ENCODE data around the gene LZTS2.
A peak's percentile ranks its signal among the peaks of the same experiment; 100 is the strongest.

The LZTS2 gene

DNA sequence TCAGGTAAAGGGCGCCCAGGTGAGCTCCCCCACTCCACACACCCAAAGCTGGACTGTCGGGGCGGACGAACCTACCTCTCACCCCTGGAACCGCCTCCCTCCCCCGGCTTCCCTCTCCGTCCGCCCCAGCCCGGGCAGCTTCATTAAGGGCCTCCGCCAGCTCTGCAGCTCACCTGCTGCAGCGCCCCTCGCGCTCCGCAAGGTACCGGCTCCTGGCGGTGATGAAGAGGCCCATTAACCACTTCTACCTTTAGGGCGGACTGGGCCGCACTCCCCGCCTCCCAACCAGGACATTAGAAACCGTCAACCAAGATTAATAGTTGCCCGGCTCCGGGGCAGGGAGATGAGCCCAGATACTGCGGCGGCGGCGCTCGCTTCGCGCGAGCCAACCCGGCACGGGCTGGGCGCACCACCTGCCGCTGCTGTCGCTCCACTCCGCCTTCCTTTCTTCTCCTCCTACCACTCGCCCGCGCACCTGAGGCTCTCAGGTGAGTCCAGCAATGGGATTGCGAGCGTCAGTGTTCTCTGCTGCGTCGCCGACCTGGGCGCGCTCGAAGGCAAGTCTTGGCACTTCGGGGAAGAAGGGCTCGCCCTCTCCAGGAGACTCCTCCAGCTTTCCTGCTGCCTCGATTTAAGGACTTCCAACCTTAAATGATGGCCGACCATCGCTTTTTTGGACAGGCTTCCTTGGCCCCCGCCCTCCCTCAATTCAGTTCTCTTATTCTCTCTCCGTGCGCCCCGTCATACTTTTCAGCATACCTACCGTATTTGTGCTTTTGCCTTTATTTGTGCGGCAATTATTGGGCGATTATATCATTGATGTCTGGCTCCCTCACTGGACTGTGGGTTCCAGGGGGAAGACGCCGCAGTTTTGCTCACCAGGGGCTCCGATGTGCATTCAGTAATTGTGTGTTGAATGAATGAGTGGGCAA, 48.6 kb downstream of the LZTS2 start:
- peak overlapping the region; percentile 13 for H3K4me3 ChIP-seq (ENCODE audit: low read depth, low read length)

DNA sequence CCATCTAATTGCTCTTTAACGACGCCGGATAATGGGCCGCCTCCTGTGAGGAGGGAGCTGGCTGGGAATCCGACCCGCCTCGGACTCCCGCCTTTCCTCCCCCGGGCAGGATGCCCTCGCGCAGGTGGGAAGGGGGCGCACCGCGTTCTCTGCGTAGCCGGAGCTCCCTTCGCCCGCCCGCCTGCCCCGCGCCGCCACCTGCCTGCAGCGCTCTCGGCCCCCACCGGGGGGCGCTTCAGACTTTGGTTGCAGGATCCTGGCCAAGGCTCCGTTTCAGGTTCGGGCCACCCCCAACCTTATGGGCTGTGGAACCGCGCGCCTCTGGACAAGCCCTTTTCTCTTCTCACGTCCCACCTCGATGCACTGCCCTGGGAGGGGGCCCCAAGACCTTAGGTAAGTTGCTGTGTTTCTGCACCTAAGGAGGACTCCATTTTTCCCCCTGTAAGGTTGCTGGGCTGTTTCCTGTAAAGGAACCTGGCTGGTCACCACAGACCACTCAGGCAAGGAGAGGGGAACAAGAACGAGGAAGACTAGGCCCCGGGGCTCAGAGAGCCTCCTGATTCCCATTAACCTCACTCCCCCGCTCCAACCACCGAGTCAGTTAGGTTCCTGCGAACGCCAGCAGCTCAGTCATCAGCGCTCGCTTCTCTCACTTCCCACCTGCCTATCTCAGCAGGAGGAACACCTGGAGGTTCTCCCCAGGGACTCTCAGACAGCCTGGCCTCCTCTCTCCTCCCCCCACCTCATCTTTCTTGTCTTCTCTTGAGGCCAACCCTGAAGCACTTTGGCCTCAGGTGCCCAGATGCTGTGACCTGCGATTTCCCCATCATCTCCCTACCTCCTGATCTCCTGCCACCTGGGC, 50.8 kb downstream of the LZTS2 start:
- H3K4me3 ChIP-seq (ENCODE audit: low read depth, low read length), result no peak overlapping the region

DNA sequence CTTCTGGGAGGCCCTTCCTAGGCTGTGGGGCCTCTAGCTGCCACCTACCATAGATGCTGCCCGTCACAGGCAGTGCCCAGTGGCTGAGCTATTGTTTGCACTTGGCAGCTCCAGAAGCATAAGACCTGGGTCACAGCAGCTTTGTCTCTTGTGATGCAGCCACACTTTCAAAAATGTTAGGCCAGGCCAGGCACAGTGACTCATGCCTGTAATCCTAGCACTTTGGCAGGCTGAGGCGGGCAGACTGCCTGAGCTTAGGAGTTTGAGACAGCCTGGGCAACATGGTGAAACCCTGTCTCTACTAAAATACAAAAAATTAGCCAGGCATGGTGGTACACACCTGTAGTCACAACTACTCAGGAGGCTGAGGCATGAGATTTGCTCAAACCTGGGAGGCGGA, 52.7 kb downstream of the LZTS2 start:
- H3K4me3 ChIP-seq (ENCODE audit: low read depth, low read length), result no peak overlapping the region

DNA sequence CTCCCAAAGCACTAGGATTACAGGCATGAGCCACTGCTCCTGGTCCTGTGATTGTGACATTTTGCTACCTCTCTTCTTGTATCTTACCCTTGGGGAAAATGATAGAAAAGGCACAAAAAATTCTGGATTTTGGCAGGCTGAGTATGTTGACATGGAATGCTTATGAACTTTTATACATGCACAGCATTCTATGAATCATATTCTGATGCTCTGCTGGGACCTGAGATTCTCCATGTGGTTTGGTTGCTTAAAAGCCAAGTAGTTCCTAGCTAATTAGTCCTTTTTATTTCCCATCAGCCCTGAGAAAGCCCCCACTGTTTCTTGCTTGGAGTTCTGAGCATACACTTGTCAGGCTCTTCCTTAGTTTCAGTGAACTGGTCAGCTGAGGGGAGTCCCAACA, 53.9 kb downstream of the LZTS2 start:
- H3K4me3 ChIP-seq (ENCODE audit: low read depth, low read length), result no peak overlapping the region

DNA sequence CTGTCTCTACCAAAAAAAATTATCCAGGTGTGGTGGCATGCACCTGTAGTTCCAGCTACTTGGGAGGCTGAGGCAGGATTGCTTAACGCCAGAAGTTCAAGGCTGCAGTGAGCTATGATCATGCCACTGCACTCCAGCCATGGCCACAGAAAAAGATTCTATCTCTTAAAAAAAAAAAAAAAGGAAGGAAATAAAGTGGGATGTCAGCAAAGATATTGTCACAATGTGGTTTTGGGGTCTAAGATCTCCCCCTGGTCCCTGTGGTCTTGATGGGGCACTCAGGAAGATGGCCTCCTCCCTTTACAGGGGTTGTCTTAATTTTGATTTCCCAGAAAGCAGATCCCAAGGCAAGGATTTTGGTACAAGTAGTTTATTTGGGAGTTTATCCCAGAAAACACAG, 54.7 kb downstream of the LZTS2 start:
- no peak overlapping the region for H3K4me3 ChIP-seq (ENCODE audit: low read depth, low read length)

DNA sequence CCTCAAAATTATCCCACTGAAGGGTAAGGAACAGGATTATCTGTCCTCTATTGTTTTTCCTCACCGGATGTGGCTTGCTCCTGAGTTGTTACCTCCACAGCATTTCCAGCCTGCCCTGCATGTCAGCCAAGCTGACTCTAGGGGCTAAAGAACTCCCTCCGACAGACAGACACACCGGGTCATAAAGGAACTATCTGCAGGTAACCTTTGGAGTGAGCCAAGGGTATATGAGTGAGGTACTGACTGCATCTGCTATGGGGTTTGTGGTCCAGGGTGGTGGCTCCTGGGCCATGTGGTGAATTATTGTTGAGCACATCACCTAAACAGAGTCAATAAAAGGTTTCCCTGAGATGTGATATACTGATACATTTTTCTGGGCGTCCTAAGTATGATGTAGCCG, 55.3 kb downstream of the LZTS2 start:
- H3K4me3 ChIP-seq (ENCODE audit: low read depth, low read length), result no peak overlapping the region

DNA sequence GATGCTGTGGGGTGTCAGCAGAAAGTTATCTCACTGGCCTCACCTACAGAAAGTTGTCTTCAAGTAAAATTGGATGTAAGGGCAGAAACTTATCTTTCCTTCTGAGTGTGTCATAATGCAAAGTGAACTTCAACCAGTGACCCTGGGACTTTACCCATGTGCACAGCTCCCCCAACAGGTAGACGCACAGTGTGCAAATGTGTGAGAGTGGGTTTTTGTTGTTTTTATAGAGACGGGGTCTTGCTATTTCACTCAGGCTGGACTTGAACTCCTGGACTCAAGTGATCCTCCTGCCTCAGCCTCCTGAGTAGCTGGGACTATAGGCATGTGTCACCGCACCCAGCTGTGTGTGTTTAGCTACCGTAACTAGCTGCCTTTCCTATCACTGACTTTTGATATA, 55.8 kb downstream of the LZTS2 start:
- no peak overlapping the region for H3K4me3 ChIP-seq (ENCODE audit: low read depth, low read length)

DNA sequence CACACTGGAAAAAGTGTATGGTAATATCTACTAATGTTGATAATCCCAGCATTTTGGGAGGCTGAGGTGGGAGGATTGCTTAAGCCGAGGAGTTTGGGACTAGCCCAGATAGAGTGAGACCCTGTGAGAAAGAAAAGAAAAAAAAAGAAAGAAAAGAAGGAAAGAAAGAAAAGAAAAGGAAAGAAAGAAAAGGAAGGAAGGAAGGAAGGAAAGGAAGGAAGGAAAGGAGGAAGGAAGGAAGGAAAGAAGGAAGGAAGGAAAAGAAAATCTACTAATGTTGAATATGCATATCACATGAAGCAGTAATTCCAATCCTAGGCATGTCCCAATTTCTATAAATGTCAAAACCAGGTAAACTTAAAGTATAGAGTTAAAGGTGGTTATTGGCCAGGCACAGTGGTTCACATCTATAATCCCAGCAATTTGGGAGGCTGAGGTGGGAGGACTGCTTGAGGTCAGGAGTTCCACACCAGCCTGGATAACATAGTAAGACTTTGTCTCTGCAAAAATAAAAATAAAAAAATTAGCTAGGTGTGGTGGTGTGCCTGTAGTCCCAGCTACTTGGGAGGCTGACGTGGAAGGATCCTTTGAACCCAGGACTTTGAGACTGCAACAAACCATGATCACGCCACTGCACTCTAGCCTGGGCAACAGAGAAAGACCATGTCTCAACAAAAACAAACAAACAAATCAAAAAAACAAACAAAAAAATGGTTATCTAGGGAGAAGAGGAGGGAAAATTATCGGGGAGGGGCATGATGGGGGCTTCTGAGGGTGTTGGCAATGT, 57.0 kb downstream of the LZTS2 start:
- no peak overlapping the region for H3K4me3 ChIP-seq (ENCODE audit: low read depth, low read length)
